ENCODE results near the gene SYT11. TPM values are rescaled to one million over a fixed set of nuclear protein-coding genes. Genes with fewer than 3 reads are reported as not detected.

The SYT11 gene
- total and polyA plus RNA-seq, 2 experiments from 2014 or later, result 16.2 to 28.5 TPM

GRCh38 chr1:155897746-155898145, 38.4 kb downstream of the SYT11 start:
- H3K27me3 ChIP-seq (replicated peaks; ENCODE audit: insufficient read depth), result no peaks in the 10 kb centered on the region
- H3K4me1 ChIP-seq (ENCODE audit: insufficient read depth), result peaks cover 14% of the 10 kb centered on the region
- TF ChIP-seq EZH2phosphoT487 (IDR thresholded peaks at IDR 0.05; ENCODE audit: insufficient read depth, low read depth) (no peak), EZH2 (IDR thresholded peaks at IDR 0.05; ENCODE audit: insufficient read depth, poor library complexity, severe bottlenecking) (no peak)
- peaks cover 46% of the 10 kb centered on the region for H3K36me3 ChIP-seq (ENCODE audit: low read depth)
- DNase-seq, result no peak
- H3K27ac ChIP-seq, result no peak overlapping the region
- in situ Hi-C loops (cut with MboI), result no loop called here
- WGBS, 2 experiments (ENCODE audit: low coverage in 1 of 2, low lambda C conversion rate in 2 of 2, missing lambda C conversion rate in 2 of 2), result 19 to 21% methylated on average over 1 of the region's 1 CpG
- H4K20me1 ChIP-seq (ENCODE audit: insufficient read depth), result no peaks in the 10 kb centered on the region
- H3K4me2 ChIP-seq (ENCODE audit: unreplicated experiment), result no peak overlapping the region
- no peaks in the 10 kb centered on the region for H3K9me2 ChIP-seq (ENCODE audit: insufficient read depth)
- H3F3A ChIP-seq (ENCODE audit: insufficient read depth), result peaks cover 60% of the 10 kb centered on the region
- H2AFZ ChIP-seq, result no peak overlapping the region
- H3K4me3 ChIP-seq, result no peak overlapping the region
- no peaks in the 10 kb centered on the region for H3K9me3 ChIP-seq (ENCODE audit: low read depth)
- H3K9ac ChIP-seq, result no peak overlapping the region
- H3K79me2 ChIP-seq (ENCODE audit: insufficient read depth), result peaks cover 33% of the 10 kb centered on the region

- H4K20me1 ChIP-seq (ENCODE audit: insufficient read depth), result no peaks in the 10 kb centered on the region
- TF ChIP-seq EZH2 (IDR thresholded peaks at IDR 0.05; ENCODE audit: insufficient read depth, poor library complexity, severe bottlenecking), result no peak
- no peak for TF ChIP-seq EZH2phosphoT487 (IDR thresholded peaks at IDR 0.05; ENCODE audit: insufficient read depth, low read depth)
- no peak overlapping the region for H3K27ac ChIP-seq
- DNase-seq, result no peak
- no peaks in the 10 kb centered on the region for H3K9me3 ChIP-seq (ENCODE audit: low read depth)
- no peak overlapping the region for H2AFZ ChIP-seq
- peaks cover 33% of the 10 kb centered on the region for H3K79me2 ChIP-seq (ENCODE audit: insufficient read depth)
- H3K4me2 ChIP-seq (ENCODE audit: unreplicated experiment), result no peak overlapping the region
- H3K36me3 ChIP-seq (ENCODE audit: low read depth), result peaks cover 53% of the 10 kb centered on the region
- H3K27me3 ChIP-seq (replicated peaks; ENCODE audit: insufficient read depth), result no peaks in the 10 kb centered on the region
- H3K4me3 ChIP-seq, result no peak overlapping the region
- no peaks in the 10 kb centered on the region for H3K9me2 ChIP-seq (ENCODE audit: insufficient read depth)
- no peak overlapping the region for H3K9ac ChIP-seq
- peaks cover 4% of the 10 kb centered on the region for H3K4me1 ChIP-seq (ENCODE audit: insufficient read depth)
- 80 to 83% methylated on average over 2 of the region's 2 CpGs for WGBS, 2 experiments (ENCODE audit: low coverage in 1 of 2, low lambda C conversion rate in 2 of 2, missing lambda C conversion rate in 2 of 2)
- in situ Hi-C loops (cut with MboI), result no loop called here
- H3F3A ChIP-seq (ENCODE audit: insufficient read depth), result peaks cover 50% of the 10 kb centered on the region
Measured at GRCh38 chr1:155898888-155899287, 39.5 kb downstream of the SYT11 start.

- 95 to 100% methylated on average over 2 of the region's 2 CpGs for WGBS, 2 experiments (ENCODE audit: low coverage in 1 of 2, low lambda C conversion rate in 2 of 2, missing lambda C conversion rate in 2 of 2)
- Histone ChIP-seq H3K27me3 (replicated peaks; ENCODE audit: insufficient read depth) (no peaks in the 10 kb centered on the region), H4K20me1 (ENCODE audit: insufficient read depth) (no peaks in the 10 kb centered on the region), H3K4me2 (ENCODE audit: unreplicated experiment) (no peak overlapping the region), H3K27ac (no peak overlapping the region), H3K9me3 (ENCODE audit: low read depth) (no peaks in the 10 kb centered on the region), H3K4me3 (no peak overlapping the region), H3K36me3 (ENCODE audit: low read depth) (peaks cover 61% of the 10 kb centered on the region), H3K9ac (no peak overlapping the region), H3F3A (ENCODE audit: insufficient read depth) (peaks cover 42% of the 10 kb centered on the region), H3K4me1 (ENCODE audit: insufficient read depth) (no peaks in the 10 kb centered on the region), H3K9me2 (ENCODE audit: insufficient read depth) (no peaks in the 10 kb centered on the region), H3K79me2 (ENCODE audit: insufficient read depth) (peaks cover 33% of the 10 kb centered on the region), H2AFZ (no peak overlapping the region)
- in situ Hi-C loops (cut with MboI), result no loop called here
- no peak for DNase-seq
- TF ChIP-seq EZH2phosphoT487 (IDR thresholded peaks at IDR 0.05; ENCODE audit: insufficient read depth, low read depth) (no peak), EZH2 (IDR thresholded peaks at IDR 0.05; ENCODE audit: insufficient read depth, poor library complexity, severe bottlenecking) (no peak)
Measured at GRCh38 chr1:155899683-155900082, 40.3 kb downstream of the SYT11 start.

- in situ Hi-C loops (cut with MboI), result no loop called here
- Histone ChIP-seq H4K20me1 (ENCODE audit: insufficient read depth) (no peaks in the 10 kb centered on the region), H3F3A (ENCODE audit: insufficient read depth) (peaks cover 40% of the 10 kb centered on the region), H3K9me3 (ENCODE audit: low read depth) (no peaks in the 10 kb centered on the region), H3K4me1 (ENCODE audit: insufficient read depth) (no peaks in the 10 kb centered on the region), H3K27me3 (replicated peaks; ENCODE audit: insufficient read depth) (no peaks in the 10 kb centered on the region), H3K4me2 (ENCODE audit: unreplicated experiment) (no peak overlapping the region), H3K36me3 (ENCODE audit: low read depth) (peaks cover 65% of the 10 kb centered on the region), H3K9ac (no peak overlapping the region), H3K27ac (no peak overlapping the region), H2AFZ (no peak overlapping the region), H3K4me3 (no peak overlapping the region), H3K9me2 (ENCODE audit: insufficient read depth) (no peaks in the 10 kb centered on the region), H3K79me2 (ENCODE audit: insufficient read depth) (peaks cover 38% of the 10 kb centered on the region)
- WGBS, 2 experiments (ENCODE audit: low coverage in 1 of 2, low lambda C conversion rate in 2 of 2, missing lambda C conversion rate in 2 of 2), result 67 to 68% methylated on average over 4 of the region's 4 CpGs
- DNase-seq, result no peak
- TF ChIP-seq EZH2phosphoT487 (IDR thresholded peaks at IDR 0.05; ENCODE audit: insufficient read depth, low read depth) (no peak), EZH2 (IDR thresholded peaks at IDR 0.05; ENCODE audit: insufficient read depth, poor library complexity, severe bottlenecking) (no peak)
Measured at GRCh38 chr1:155900161-155900560, 40.8 kb downstream of the SYT11 start.

- peaks cover 15% of the 10 kb centered on the region for H3F3A ChIP-seq (ENCODE audit: insufficient read depth)
- H3K79me2 ChIP-seq (ENCODE audit: insufficient read depth), result peaks cover 67% of the 10 kb centered on the region
- H3K36me3 ChIP-seq (ENCODE audit: low read depth), result peaks cover 65% of the 10 kb centered on the region
- no peak overlapping the region for H3K4me3 ChIP-seq
- no peak overlapping the region for H3K4me2 ChIP-seq (ENCODE audit: unreplicated experiment)
- H2AFZ ChIP-seq, result no peak overlapping the region
- DNase-seq, result no peak
- H3K9me2 ChIP-seq (ENCODE audit: insufficient read depth), result no peaks in the 10 kb centered on the region
- H3K27ac ChIP-seq, result no peak overlapping the region
- no peak for TF ChIP-seq EZH2 (IDR thresholded peaks at IDR 0.05; ENCODE audit: insufficient read depth, poor library complexity, severe bottlenecking)
- no peak for TF ChIP-seq EZH2phosphoT487 (IDR thresholded peaks at IDR 0.05; ENCODE audit: insufficient read depth, low read depth)
- WGBS, 2 experiments (ENCODE audit: low coverage in 1 of 2, low lambda C conversion rate in 2 of 2, missing lambda C conversion rate in 2 of 2), result 94 to 95% methylated on average over 12 of the region's 12 CpGs
- H3K9me3 ChIP-seq (ENCODE audit: low read depth), result no peaks in the 10 kb centered on the region
- H3K4me1 ChIP-seq (ENCODE audit: insufficient read depth), result no peaks in the 10 kb centered on the region
- H3K27me3 ChIP-seq (replicated peaks; ENCODE audit: insufficient read depth), result no peaks in the 10 kb centered on the region
- H4K20me1 ChIP-seq (ENCODE audit: insufficient read depth), result no peaks in the 10 kb centered on the region
- in situ Hi-C loops (cut with MboI), result no loop called here
- H3K9ac ChIP-seq, result no peak overlapping the region
Measured at GRCh38 chr1:155904261-155904660, 44.9 kb downstream of the SYT11 start.
